Measurements from ENCODE around the gene SEMA4D.

SEMA4D gene

DNA sequence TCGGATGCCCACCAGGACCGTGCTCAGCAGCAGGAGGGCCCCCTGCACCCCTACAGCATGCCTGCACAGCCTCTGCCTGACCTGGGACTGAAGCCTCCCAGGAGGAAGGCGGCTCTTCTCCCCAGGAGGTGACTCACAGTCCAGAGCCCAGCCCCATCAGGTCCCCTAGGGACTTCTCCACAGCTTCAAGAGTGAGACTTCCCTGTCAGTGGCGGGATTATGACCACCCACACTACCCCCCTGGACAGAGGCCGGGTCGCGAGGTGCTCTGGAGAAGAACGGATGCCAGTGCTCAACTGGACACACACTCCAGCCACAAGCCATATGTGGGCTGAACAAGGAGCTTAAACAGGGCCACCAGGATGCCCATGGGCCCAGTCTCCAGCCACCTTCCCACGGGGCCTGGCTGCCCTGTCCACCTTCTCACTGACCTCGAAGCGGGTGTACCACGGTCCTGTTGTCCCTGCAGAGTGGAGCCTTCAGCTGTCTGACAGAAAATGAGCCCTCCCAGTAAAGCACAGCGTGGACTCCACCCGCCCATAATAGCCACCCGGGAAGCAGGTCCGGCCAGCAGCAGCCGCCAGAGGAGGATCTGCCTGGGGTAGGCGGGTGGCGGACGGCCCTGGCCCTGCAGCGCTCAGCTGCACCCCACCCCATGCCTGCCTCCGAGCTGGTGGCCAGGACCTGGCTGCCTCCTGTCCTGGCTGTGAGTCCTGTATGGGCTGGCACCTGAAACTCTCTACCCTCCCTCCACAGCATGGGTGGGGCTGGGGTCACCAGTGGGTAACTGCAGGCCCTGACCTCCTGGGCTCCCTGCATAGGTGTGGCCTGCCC is 54.7 kb downstream of the SEMA4D start:
- no peak for DNase-seq

- no peak for DNase-seq
Observed at GRCh38 chr9:89442501-89442978, 55.4 kb downstream of the SEMA4D start.

DNA sequence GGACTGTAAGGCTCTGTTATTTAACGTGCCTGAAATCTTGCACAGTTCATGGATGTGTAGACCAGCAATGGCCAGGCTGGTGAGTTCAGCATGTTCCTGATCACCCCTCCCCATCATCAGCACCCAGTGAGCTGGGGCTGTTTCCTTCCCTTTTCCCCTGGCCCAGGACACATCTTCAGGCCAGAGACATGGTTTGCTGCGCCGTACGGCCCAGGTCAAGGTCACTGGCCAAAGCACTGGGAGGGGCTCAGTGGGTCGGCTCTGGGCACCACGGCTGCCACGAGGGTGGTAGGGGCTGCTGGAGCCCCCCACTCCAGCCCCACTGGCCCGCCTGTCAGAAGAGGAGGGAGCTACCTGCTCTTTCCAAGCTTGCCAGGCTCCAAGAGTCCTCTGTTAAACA is 55.9 kb downstream of the SEMA4D start:
- no peak for DNase-seq

- DNase-seq, result no peak
Observed at GRCh38 chr9:89441655-89441970, 56.3 kb downstream of the SEMA4D start.

- no peak for DNase-seq
Observed at GRCh38 chr9:89440951-89441654, 56.8 kb downstream of the SEMA4D start.

- DNase-seq, result no peak
Observed at GRCh38 chr9:89440548-89440947, 57.4 kb downstream of the SEMA4D start.

DNA sequence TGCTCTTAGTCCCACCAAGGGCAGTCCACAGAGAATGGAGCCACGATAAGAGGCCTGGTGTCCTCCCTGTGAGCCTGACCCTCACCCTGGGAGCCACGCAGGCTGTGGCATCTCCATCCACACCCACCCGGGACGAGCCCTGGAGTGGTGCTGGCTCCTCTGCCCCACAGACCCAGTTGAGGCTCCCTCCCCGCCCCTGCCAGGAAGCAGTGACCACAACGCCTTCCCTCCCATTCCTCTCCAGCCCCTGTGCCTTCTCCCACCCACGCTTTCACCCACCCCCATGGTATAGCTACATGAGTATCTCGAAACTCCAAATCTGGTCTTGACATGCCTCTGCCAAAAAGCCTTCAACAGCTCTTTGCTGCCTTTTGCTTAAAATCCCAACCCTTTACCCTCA is 57.9 kb downstream of the SEMA4D start:
- DNase-seq, result no peak

DNA sequence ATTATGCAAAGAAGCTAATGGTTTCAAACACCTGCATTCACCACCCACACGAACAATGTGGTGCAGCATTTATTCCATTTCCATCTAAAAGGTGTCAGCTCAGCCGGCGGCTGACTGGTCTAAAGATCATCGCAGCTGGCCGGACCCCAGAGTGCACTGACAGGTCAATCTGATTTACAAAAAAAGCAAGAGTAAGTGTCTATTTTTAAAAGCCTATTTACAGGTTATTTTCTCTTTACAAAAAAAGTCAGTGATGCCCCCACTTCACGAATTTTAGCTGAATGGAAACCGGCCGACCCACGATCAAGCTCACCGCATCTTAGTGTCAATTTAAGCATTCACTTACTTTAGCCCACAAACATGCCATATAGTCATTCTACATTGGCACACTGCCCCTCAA is 58.3 kb downstream of the SEMA4D start:
- DNase-seq, result no peak

DNA sequence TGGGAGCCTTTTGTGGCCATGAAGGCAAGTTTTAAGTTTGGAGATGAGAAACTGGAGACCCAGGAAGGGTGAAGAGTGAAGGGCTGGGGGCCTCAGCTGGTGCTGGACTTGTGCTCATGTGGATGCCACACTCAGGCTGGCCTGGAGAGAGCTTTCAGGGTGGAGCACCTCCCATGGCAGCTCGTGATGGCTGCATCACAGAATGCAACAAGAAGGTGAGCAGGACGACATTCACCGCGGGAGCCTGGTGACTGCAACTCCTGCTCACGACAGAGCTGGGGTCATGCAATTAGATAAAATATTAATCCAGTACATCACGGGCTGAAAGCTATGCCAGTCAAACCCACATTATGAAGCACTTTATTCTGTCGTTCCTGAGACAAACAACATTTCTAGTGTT is 59.7 kb downstream of the SEMA4D start:
- DNase-seq, result no peak

- DNase-seq, result no peak
Observed at GRCh38 chr9:89437772-89438171, 60.1 kb downstream of the SEMA4D start.

- DNase-seq, result no peak
Observed at GRCh38 chr9:89436963-89437625, 60.8 kb downstream of the SEMA4D start.

- no peak for DNase-seq
Observed at GRCh38 chr9:89436326-89436725, 61.6 kb downstream of the SEMA4D start.

DNA sequence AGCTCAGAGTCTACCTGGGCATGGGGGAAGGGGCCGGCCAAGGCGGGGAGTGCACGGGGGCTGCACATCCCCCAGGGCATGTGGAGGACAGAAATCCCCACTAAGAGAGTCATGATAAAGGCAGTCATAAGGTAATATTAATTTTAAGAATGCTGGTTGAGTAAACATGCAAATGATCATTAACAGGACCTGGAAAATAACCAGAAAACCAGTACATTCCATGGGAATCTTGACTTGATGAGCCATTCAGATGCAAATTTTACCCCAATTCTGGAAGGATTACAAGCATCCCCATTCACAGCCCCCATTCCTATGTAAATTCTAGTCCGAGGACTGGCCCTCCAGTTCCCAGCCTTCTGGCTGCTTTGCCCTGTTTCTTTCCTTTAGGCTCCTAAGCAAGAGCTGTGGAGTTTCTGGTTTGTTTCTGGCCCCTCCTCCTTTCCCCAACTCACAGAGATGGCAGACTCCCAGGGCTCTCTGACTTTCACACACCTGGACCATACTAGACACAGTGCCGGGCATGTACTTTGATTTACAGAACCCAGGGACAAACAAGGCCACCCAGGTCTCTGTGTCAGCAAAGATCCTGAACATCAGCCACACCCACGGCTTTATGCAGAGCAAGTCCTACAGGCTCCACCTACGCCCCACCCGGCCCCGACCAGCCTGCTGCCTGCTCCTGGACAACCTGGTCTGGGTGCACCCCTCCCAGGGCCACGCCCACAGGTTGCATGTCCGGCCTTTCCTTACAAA is 62.7 kb downstream of the SEMA4D start:
- DNase-seq, result no peak

GRCh38 chr9:89434636-89435035 is 63.3 kb downstream of the SEMA4D start:
- DNase-seq, result no peak

GRCh38 chr9:89433826-89434225 is 64.1 kb downstream of the SEMA4D start:
- no peak for DNase-seq

DNA sequence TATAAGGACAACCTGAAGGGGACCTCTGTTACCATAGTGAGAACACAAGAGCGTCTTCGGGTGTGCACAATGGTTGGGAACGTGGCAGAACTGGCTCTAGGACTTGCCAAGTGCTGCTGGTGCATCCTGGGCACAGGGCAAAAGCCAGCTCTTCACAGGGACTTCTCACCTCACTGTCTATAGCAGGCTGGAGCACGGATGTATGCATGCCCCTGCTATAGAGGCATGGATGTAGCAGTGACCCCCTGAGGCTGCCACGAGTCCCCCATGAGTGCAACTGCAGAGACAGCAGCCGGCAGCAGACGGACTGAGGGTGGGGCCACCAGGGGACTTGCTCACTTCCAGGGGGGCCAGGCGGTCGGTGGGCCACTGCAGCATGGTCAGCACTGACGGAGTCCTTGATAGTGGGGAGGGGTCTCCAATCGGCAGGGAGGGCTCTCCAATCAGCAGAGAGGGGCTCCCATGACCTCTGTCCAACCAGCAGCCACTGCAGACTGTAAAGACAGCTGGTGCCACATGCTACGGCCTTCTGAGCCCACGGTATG is 64.9 kb downstream of the SEMA4D start:
- DNase-seq, result no peak

- no peak for DNase-seq
Observed at GRCh38 chr9:89431930-89432725, 65.8 kb downstream of the SEMA4D start.

- no peak for DNase-seq
Observed at GRCh38 chr9:89430995-89431394, 66.9 kb downstream of the SEMA4D start.

GRCh38 chr9:89428901-89429890 is 68.7 kb downstream of the SEMA4D start:
- DNase-seq, result no peak

DNA sequence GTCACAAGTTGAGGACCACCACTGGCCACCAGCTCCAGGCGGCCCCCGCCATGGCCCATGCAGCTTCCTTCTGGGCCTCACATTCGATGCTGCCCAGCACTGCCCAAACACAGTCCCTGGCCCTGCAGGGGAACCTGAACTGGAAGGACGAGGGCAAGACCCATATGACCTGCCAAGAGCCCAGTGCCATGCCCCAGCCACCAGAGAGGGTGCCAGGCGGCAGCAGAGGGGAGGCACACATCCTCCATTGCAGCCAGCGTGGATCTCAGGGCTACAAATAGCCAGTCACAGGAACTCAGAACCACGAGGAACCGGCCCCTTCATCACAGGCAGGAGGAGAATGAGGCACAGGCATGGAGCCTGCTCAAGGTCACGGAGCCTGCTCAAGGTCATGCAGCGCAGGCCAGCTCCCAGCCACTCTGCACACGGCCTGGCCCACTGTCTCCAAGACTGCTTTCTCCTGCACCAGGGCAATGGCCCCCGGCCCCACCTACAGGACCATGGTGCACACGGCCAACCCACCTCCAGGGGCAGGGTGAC is 69.6 kb downstream of the SEMA4D start:
- DNase-seq, result no peak
